Right lung (tissue), 5 donors: Measurements from ENCODE around the gene PCCB. TPM values are rescaled to one million over a fixed set of nuclear protein-coding genes. Genes with fewer than 3 reads are reported as not detected.
"Not testable (repeated sequence)": the region's sequence is repeated elsewhere in the genome, so short reads cannot be mapped to it uniquely, and the experiment has no call there.

ENCODE experiments used
- DNase-seq, 2 donors: peaks; one replicate each; pipeline ENCODE4 v3.0.0-alpha.2; 2013
- polyA plus RNA-seq, 5 donors: library from polyadenylated mRNA; unstranded; fragments of 120-200 nt; gene quantifications; one replicate each; pipeline versions ENCODE4 v1.2.1 to v1.2.3, GENCODE V29; 2013; ENCODE audit warnings: inconsistent platforms in 1 of 5, low replicate concordance in 1 of 5; ENCODE audit not compliant: insufficient read length in 5 of 5, insufficient read depth in 1 of 5

PCCB gene
- polyA plus RNA-seq, 5 donors: 28.3 to 37.7 (median 32.1) TPM

DNA sequence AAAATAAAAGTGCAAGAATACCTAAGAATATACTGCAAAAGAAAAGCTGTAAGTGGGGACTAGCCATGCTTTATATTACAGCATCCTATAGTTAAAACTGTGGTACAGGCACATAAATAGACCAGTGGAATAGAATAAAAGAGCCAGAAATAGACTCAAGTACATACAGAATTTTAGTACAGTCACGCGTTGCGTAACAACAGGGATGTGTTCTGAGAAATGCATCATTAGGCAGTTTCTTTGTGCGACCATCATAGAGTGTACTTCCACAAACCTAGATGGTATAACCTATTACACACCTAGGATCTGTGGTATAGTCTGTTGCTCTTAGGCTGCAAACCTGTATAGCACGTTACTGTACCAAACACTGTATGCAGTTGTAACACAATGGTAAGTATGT lies 61.8 kb downstream of the PCCB start:
- DNase-seq: no peak

DNA sequence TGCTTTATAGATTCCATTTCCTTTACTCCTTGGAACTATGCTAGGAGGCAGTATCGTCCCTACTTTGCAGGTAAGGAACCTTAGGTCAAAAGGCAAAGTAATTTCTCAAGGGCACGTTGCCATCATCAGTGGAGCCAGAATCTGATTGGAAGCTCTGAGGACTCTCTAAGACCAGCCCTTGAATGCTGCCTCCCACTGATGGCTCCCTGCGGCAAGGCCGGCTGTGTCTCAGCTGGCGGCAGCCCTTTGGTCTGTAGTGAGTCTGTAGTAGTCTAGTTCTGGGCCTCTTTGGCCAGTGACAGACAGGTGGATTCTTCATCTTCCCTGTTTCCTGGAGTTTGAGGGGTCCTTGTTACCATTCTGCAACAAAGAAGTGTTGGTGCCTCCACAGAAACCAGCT lies 76.2 kb downstream of the PCCB start:
- no peak for DNase-seq

DNA sequence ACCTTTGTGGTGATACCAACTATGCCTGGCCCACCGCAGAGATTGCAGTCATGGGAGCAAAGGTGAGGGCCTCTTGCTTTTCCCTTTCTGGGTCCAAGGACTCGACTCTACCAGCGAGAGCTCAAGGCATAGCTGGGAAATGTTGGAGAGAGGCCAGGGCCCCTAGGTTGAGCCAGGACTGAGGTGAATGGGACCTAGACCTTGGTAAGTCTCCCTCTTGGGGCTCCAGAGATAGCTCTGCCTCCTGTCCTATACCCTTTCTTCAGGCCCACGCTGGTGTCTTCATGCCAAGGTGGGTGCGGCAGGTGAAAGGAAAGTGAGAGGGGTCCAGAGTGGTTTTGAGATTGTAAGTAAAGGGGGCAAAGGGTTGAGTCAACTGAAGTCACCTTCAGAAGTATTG lies 77.5 kb downstream of the PCCB start:
- DNase-seq: no peak

DNA sequence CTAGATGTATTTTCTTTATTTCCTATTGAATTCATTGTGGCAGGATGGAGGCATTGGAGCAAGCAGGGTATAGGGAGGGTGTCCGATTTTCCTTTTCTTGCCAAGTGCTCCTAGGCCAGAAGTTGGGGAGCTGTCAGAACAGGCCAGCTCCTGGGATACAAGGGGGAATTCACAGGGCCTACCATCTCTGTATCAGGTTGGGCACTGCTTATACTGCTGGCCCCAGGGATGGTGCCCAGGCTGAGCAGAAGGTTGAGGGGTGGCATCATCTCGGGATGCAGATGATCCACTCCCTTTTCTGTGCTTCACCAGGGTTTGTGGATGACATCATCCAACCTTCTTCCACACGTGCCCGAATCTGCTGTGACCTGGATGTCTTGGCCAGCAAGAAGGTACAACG lies 79.5 kb downstream of the PCCB start:
- DNase-seq: no peak

DNA sequence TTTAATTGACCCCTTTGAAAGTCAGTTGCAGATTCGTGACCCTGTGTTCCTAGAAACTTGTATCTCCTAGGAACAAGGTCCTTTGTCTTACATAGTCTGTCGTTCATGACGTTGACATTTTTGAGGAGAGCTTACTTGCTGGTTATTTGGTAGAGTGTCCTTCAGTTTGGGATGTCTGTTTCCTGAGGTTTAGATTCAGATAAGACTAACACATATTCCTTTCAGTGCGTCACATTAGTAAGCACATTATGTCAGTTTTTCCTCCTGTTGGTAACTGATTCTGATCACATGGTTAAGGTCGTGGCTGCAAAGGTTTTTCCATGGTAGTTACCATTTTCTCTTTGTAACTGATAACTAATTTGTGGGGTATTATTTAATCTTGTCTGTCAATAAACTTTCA lies 80.8 kb downstream of the PCCB start:
- no peak for DNase-seq

DNA sequence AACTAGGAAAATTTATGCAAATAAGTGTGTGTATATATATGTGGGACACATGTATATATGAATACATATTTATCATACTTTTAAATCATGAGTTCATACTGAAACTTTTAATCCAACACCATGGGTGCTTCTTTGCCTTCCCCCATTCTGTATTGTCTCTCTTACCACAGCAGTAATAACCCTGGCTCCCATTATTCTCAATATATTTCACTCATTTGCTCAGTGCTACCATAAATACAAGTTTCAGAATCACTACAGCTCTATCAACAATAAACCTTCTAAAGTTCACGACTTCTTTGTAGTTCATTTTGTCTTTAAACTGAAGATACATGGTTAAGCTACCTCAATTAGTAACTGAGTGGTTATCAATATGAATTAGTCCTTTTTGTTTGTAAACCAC lies 82.2 kb downstream of the PCCB start:
- no peak for DNase-seq

DNA sequence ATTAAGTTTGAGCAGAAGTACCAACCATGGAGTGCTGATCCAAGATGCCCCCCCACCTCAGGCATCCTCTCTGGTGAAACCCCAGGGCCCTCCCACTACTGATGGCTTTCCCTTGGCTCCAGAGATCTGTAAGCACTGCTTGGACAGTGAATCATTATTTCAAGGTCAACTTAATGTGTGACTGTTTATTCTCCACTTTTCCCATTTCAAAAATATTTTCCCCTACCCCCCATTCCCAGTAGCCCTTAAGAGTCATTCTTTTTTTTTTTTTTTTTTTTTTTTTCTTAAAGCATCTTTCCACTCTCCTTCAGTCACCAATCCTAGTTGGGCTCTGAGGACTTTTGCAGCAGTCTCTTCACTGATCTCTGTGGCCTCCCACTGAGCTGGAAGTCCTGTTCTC lies 82.6 kb downstream of the PCCB start:
- no peak for DNase-seq

DNA sequence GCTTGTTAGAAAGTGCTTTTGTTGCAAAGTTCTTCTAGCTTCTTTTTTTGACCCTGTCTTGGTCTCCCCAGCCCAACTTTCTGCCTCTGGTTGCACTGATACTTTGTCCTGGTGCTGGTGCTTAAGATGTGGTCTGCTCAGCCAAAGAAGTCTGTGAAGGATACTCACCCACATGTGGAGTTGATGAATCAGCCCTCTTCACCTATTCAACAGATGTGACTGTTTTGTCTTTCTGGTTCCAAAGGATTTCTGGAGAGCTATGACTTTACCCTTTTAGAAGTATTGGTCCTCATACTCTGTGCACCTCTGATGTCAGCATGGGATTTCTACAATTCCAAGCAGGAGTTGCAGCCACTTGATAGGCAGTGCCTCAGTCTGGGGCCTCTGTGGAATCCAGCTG lies 84.1 kb downstream of the PCCB start:
- no peak for DNase-seq

DNA sequence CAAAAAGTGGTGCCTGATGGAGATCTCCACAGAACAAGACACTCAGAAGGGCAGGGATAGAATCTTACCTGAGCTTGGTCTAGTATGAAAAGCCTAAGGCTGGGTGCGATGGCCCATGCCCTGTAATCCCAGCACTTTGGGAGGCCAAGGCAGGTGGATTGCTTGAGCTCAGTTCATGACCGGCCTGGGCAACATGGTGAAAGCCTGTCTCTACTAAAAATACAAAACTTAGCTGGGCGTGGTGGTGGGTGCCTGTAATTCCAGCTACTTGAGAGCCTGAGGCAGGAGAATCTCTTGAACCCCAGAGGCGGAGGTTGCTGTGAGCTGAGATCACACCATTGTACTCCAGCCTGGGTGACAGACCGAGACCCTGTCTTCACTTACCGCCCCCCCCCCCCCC lies 84.6 kb downstream of the PCCB start:
- DNase-seq: not testable (repeated sequence)

DNA sequence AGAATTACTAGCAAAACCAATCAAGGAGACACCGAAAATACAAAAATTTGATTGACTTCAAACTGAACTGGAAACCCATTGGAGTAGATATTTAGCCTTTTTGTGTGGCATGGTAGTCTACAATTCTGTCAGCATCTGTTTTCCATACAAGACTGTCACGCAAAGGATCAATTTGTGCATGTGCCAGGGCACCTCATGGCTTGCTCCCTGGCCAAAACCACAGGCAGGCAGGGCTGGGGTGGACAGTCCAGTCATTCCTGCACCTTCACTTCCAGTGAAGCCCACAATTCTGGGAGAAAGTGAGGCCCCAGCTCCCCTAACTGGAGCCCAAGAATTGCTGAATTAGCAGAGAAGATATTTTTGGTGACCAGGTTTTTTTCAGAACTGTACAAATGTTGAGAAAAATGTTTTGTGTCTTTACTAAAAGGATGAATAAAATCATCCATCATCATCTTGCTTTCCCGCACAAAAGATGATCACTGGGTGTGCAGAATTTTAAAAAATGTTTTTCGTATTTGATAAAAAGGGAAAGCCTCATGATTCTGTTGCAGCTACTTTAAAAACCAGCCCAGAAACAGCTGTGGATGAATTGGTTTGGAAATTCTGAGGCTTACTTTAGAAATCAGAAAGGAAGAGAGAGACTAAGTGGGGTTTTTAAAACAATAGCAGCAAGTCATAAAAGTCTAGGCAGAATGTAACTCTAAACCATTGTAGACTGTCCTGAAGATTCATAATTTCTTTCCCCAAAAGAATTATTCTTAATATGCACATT lies 86.4 kb downstream of the PCCB start:
- DNase-seq: no peak

DNA sequence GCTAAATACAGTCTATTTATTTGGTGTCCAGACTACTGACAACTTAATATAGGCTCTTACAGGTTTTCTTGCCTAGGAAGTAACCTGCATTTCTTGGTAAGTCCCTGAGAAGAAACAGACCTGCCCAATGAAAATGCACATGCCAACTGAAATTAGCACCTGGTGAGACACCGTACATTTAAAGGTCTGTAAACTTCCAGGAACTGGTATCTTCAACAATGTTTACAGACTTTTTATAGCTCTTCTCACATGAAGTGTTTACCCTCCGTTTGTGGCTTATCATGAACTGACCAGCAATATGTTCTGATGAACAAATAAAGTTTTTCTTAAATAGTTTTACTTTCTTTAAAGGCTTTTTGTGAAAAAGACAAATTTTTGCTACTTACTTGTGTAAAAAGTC lies 93.3 kb downstream of the PCCB start:
- no peak for DNase-seq

DNA sequence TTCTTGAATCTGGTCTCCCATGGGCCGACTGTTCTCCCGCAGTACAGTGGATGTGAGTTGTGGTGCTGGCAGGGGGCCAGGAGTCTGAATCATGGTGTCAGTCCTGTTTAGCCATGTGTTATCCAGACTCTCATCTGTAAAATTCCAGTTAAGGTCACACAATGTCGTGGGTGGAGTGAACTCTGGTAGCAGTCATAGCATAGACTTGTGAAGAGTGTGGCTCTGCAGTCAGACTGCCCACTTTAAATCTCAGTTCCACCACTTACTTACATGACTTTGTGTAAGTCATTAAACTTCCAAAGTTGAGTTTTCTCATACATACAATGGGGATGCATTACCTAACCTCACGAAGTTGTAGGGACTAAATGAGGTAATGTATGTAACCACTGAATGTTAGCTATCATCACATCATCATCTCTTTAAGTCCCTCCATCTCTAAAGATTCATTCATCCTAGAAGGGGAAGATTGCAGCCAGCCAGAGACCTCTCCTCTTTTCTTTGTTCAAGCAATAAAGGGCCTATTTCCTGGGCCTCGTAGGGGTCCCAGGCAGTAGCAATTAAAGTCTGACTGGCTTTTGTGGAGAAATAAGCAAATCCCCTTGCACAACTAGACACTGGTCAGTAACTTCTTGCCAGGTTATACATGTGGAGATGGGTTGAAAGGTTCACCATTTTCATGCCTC lies 93.9 kb downstream of the PCCB start:
- peak in 1 of 2 donors; percentile 27 for DNase-seq

DNA sequence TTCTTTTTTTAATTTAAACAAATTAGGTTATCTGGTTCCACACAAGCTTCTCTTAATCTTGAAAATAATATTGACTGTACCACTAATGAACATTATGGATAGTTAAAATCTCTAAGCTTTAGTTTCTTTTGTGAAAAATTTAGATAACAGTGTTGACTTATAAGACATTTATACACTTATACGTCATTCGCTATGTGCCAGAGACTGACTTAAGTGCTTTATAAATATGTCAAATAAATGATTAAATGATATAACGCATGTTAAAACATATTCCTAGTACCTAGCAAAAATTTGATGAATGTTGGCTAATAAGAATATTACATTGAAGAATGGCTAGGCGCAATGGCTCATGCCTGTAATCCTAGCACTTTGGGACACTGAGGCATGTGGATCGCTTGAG lies 96.3 kb downstream of the PCCB start:
- DNase-seq: no peak

DNA sequence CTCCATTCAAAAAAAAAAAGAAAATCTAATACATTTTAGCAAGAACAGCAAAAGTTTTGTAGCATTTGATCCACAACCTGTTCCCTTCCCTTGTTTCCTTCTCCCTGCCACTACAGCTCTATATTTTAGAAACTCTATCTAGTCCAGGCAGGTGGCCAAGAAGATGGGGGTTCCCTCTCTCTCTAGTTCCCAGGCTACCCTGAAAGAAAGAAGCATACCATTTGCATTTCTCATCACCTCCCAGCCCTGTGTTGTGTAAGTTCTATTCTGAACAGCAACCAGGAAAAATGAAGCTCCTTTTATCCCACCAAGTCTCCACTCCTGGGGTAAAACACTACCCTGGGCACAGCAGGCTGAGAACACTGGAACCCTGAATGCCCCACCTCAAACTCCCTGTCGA lies 100.0 kb downstream of the PCCB start:
- no peak for DNase-seq

DNA sequence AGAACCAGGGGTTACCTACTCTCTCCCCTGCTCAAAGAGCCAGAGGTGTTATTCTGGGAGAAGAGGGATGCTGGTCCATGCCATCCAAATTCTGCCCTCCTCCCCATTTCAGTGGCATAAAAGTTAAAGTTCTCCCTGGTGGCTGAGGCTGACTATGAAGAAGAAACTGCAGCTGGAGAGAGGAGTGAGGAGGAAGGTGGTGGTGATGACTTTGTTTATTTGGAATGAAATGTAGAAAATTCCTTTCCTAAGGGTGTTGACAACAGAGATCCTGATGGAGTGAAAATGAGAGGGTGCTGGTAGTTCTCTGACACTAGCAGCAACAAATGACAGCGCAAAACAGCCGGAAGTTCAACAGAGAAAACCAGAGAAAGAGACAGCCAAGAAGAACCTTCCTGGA lies 100.4 kb downstream of the PCCB start:
- DNase-seq: no peak

DNA sequence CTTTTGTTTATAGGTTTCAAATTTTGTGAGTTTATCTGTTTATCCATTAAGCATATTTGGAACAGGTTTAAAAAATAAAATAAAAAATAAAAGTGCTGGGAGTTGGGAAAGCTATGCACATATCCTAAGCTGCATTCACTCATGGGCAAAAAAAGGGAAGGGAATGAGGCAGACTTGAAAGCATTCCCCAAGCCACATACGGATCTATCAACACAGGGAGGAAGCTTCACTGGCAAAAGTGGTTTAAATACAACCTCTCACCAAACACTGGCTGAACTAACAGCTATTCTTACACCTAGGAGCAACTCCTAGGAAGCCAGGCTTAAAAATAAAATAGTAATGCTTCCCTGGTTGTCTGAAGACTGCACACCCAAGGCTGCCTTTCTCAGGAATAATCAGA lies 101.2 kb downstream of the PCCB start:
- DNase-seq: no peak

DNA sequence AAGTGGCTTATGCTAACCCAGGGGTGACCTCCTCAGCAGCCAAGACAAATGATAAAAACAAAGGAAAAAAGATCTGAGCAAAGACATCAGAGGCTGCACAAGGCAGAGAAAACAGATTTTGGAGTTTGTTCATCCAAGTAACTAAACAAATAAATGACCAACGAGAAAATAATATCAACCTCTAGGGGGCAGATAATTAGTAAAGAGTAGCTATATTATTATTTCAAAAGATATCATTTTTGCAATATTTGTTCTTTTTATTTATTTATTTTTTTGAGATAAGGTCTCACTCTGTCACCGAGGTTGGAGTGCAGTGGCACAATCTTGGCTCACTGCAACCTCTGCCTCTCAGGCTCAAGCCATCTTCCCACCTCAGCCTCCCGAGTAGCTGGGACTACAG lies 101.8 kb downstream of the PCCB start:
- DNase-seq: no peak

DNA sequence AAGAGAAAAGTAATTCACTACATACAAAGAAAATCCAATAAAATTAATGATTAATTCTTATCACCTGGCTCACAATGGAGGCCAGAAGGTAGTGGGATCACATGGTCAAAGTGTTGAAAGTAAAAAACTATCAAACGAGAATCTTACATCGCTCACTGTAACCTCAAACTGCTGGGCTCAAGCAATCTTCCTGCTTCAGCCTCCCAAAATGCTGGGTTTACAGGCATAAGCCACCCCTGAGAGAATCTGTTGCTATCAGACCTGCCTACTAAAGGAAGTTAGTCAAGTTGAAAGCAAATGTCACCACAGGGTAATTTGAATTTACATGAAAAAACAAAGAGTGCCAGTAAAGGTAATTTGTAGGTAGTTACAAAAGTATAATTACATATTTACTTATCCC lies 103.3 kb downstream of the PCCB start:
- no peak for DNase-seq

DNA sequence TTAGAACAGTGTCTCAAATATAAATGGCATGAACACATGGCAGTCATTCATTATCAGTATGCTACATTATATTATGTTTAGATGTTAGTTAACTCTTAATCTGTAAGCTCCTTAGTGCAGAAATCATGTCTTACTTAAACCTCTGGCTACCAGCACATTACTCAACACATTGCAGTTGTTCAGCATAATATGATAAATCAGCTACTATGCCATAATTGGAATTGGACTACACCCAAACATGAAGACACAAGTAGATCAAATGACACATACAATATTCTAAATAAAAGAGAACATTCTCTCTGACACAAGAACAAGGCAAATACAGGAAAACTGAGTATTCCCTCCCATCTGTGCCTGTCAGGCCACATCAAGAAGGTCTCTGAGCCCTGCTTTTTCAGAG lies 116.1 kb downstream of the PCCB start:
- DNase-seq: no peak

DNA sequence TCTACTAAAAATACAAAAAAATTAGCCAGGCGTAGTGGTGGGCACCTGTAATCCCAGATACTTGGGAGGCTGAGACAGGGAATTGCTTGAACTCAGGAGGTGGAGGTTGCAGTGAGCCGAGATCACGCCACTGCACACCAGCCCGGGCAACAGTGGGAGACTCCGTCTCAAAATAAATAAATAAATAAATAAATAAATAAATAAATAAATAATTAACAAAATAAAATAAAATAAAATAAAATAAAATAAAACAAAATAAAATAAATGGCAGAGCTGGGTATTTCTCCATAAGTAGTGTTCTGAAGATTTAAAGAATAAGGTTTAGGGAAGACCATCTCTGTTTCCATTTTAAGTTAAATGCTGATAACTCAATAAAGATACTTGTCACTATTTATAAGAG lies 125.7 kb downstream of the PCCB start:
- not testable (repeated sequence) for DNase-seq

DNA sequence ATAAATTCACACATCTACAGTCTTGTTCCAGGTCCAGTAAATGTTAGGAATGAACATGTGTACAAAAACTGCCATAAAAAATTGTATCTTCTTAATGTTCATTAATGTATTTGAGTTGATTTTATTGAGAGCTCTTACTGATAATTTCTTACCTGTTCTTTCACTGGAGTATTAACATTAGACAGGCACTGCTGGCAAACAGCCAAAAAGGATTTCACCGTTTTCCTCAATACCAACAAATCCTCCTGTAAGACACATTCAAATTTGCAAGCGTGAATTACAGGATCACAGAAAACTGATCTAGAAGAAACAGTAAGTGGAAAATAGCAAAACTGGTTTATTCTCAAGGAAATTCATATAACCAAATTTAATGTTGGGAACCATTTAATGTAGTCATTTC lies 127.4 kb downstream of the PCCB start:
- DNase-seq: no peak

DNA sequence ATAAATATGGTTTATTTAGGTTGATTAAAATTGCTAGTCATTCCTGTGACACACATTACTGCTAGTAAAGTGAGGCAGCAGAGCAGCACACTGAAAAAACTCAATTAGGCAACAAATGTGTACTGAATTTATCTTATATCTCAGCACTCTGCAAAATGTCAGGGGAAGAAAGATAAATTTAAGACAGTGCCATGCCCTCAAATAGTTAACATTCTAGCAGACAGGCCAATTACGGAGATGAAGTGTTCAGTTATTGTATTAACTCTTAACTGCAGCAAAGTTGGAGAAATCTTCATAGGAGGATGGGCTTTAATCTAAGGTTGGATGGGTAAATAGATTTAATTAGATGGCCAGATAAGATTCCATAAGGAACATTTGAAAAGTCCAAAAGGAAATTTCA lies 127.9 kb downstream of the PCCB start:
- no peak for DNase-seq
